ENCODE results near the gene ST14. TPM values are rescaled to one million over a fixed set of nuclear protein-coding genes. Genes with fewer than 3 reads are reported as not detected.

The ST14 gene
- total and polyA plus RNA-seq, 4 donors, result 24.3 to 81.1 (median 54.1) TPM

GRCh38 chr11:130136107-130136506 is 23.5 kb upstream of the ST14 start:
- TF ChIP-seq CTCF (IDR thresholded peaks at IDR 0.05; ENCODE audit: control extremely low read depth, extremely low read depth), result no peak
- Histone ChIP-seq H3K4me3 (no peak overlapping the region), H3K9me3 (ENCODE audit: control insufficient read depth in 4 of 4, insufficient read depth in 3 of 4, low read length in 3 of 4) (no peaks in the 10 kb centered on the region), H3K36me3 (ENCODE audit: control insufficient read depth in 4 of 4, insufficient read depth in 4 of 4, low read length in 4 of 4) (peaks cover 9 to 44% (median 31%) of the 10 kb centered on the region in 4 donors), H3K27me3 (ENCODE audit: control insufficient read depth in 3 of 3, insufficient read depth in 3 of 3, low read length in 2 of 3) (no peaks in the 10 kb centered on the region), H3K27ac (ENCODE audit: low read depth in 1 of 2, low read length in 1 of 2) (no peak overlapping the region), H3K4me1 (ENCODE audit: control insufficient read depth in 5 of 5, insufficient read depth in 5 of 5, low read length in 5 of 5) (no peaks in the 10 kb centered on the region), H3K9ac (ENCODE audit: insufficient read depth in 1 of 2, low read length in 2 of 2) (no peak overlapping the region)
- WGBS, 2 donors, result 81 to 83% methylated on average over 7 of the region's 7 CpGs
- DNase-seq (no peak), ATAC-seq (ENCODE audit: insufficient read depth, low FRiP score) (no peak)

DNA sequence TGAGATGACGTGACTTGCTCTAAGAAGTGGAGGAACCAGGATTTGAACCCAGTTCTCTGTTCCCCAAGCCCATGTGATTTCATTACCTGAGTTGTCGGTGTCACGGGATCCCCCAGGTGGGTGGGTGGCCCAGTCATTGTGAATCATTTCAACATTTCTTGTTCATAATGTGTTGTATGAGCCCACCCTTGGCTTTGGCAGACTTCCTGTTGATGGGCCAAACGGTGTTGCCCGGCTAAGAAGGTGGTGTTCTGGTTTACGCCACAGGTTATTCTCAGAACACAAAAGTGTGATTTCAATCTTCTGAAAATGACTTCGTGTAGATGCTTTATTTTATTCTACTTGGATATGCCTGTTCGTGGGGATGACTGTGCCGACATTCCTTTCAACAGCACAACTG is 21.6 kb upstream of the ST14 start:
- ATAC-seq (ENCODE audit: insufficient read depth, low FRiP score), result no peak
- Histone ChIP-seq H3K9me3 (ENCODE audit: control insufficient read depth in 4 of 4, insufficient read depth in 3 of 4, low read length in 3 of 4) (no peaks in the 10 kb centered on the region), H3K4me1 (ENCODE audit: control insufficient read depth in 5 of 5, insufficient read depth in 5 of 5, low read length in 5 of 5) (peaks cover 0 to 5% (median 0%) of the 10 kb centered on the region in 5 donors), H3K27ac (ENCODE audit: low read depth in 1 of 2, low read length in 1 of 2) (no peak overlapping the region), H3K9ac (ENCODE audit: insufficient read depth in 1 of 2, low read length in 2 of 2) (no peak overlapping the region), H3K4me3 (no peak overlapping the region), H3K27me3 (ENCODE audit: control insufficient read depth in 3 of 3, insufficient read depth in 3 of 3, low read length in 2 of 3) (no peaks in the 10 kb centered on the region), H3K36me3 (ENCODE audit: control insufficient read depth in 4 of 4, insufficient read depth in 4 of 4, low read length in 4 of 4) (peaks cover 9 to 52% (median 33%) of the 10 kb centered on the region in 4 donors)
- no peak for TF ChIP-seq CTCF (IDR thresholded peaks at IDR 0.05; ENCODE audit: control extremely low read depth, extremely low read depth)
- DNase-seq, result no peak
- WGBS, 2 donors, result 92 to 94% methylated on average over 9 of the region's 9 CpGs

DNA sequence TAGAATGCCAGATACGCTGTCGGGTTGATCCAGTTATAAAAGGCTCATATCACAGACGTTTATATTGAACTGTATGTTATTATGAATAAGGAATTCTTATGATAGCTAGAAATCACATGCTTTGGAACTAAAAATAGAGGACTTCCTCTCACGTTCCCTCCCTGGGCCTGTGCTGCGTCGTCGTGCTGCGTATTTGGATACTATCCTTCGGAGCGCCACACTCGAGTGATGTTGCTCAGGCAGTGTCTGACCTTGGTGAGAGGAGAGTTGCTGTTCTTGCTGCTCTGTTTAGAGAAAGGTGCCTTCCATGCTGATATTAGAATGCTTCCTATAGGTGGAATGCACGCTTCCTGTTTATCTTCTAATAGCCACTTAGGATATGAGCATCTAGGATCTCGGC is 20.2 kb upstream of the ST14 start:
- TF ChIP-seq CTCF (IDR thresholded peaks at IDR 0.05; ENCODE audit: control extremely low read depth, extremely low read depth), result no peak
- WGBS, 2 donors, result 83 to 84% methylated on average over 13 of the region's 13 CpGs
- ATAC-seq (ENCODE audit: insufficient read depth, low FRiP score) (no peak), DNase-seq (no peak)
- H3K9ac ChIP-seq (ENCODE audit: insufficient read depth in 1 of 2, low read length in 2 of 2), result no peak overlapping the region
- no peak overlapping the region for H3K4me3 ChIP-seq
- no peaks in the 10 kb centered on the region for H3K9me3 ChIP-seq (ENCODE audit: control insufficient read depth in 4 of 4, insufficient read depth in 3 of 4, low read length in 3 of 4)
- H3K4me1 ChIP-seq (ENCODE audit: control insufficient read depth in 5 of 5, insufficient read depth in 5 of 5, low read length in 5 of 5), result peaks cover 0 to 7% (median 0%) of the 10 kb centered on the region in 5 donors
- H3K36me3 ChIP-seq (ENCODE audit: control insufficient read depth in 4 of 4, insufficient read depth in 4 of 4, low read length in 4 of 4), result peaks cover 11 to 48% (median 28%) of the 10 kb centered on the region in 4 donors
- no peak overlapping the region for H3K27ac ChIP-seq (ENCODE audit: low read depth in 1 of 2, low read length in 1 of 2)
- H3K27me3 ChIP-seq (ENCODE audit: control insufficient read depth in 3 of 3, insufficient read depth in 3 of 3, low read length in 2 of 3), result no peaks in the 10 kb centered on the region

Measured in lung (tissue), 12 donors.